Progenitor cell of endocrine pancreas (in vitro differentiated cells): ENCODE results near the gene ANKS1A. TPM values are rescaled to one million over a fixed set of nuclear protein-coding genes. Genes with fewer than 3 reads are reported as not detected.

ENCODE experiments used
- DNase-seq: peaks from one replicate; pipeline ENCODE4 v3.0.0; 2021; ENCODE audit warnings: low spot score; ENCODE audit not compliant: unreplicated experiment
- H3K27ac Mint-ChIP-seq: 2 replicates; pipeline ENCODE4 v1.8.0; 2021; ENCODE audit warnings: mild to moderate bottlenecking, moderate library complexity, mixed read lengths
- H3K27me3 Mint-ChIP-seq: 2 replicates; pipeline ENCODE4 v1.8.0; 2021; ENCODE audit warnings: mixed read lengths
- H3K36me3 Mint-ChIP-seq: 2 replicates; pipeline ENCODE4 v1.8.0; 2022; ENCODE audit warnings: mixed read lengths; ENCODE audit not compliant: insufficient read depth
- H3K4me1 Mint-ChIP-seq: 2 replicates; pipeline ENCODE4 v1.8.0; 2021; ENCODE audit warnings: low read depth, mixed read lengths
- H3K4me3 Mint-ChIP-seq: 2 replicates; pipeline ENCODE4 v1.8.0; 2021; ENCODE audit warnings: low read depth, mild to moderate bottlenecking, moderate library complexity, mixed read lengths
- H3K9me3 Mint-ChIP-seq: 2 replicates; pipeline ENCODE4 v1.8.0; 2021; ENCODE audit warnings: low read depth, mixed read lengths
- CTCF ChIP-seq: fragments of 200-600 bp; sonication (generic); IDR thresholded peaks from one replicate; pipeline ENCODE4 v1.5.0; 2021; ENCODE audit warnings: antibody characterized with exemption, mild to moderate bottlenecking; ENCODE audit not compliant: unreplicated experiment
- total RNA-seq: library from RNA; stranded (reverse); gene quantifications from 2 replicates; pipeline ENCODE4 v1.2.1, GENCODE V29; 2021

ANKS1A gene
- total RNA-seq, 1 donor from 2014 or later = 36.4 TPM

GRCh38 chr6:35076997-35077712 is 188.1 kb downstream of the ANKS1A start:
- no peaks in the 10 kb centered on the region for H3K27me3 Mint-ChIP-seq
- H3K36me3 Mint-ChIP-seq = peaks cover 10% of the 10 kb centered on the region
- no peak overlapping the region for H3K27ac Mint-ChIP-seq
- no peaks in the 10 kb centered on the region for H3K9me3 Mint-ChIP-seq
- H3K4me1 Mint-ChIP-seq = no peaks in the 10 kb centered on the region
- H3K4me3 Mint-ChIP-seq = no peak overlapping the region
- no peak for TF ChIP-seq CTCF
- no peak for DNase-seq

GRCh38 chr6:35077713-35078105 is 188.7 kb downstream of the ANKS1A start:
- Mint-ChIP-seq H3K27ac (no peak overlapping the region), H3K27me3 (no peaks in the 10 kb centered on the region), H3K36me3 (peaks cover 10% of the 10 kb centered on the region), H3K4me3 (no peak overlapping the region), H3K4me1 (no peaks in the 10 kb centered on the region), H3K9me3 (no peaks in the 10 kb centered on the region)
- no peak for DNase-seq
- no peak for TF ChIP-seq CTCF

- Mint-ChIP-seq H3K27ac (no peak overlapping the region), H3K27me3 (no peaks in the 10 kb centered on the region), H3K4me1 (no peaks in the 10 kb centered on the region), H3K4me3 (no peak overlapping the region), H3K36me3 (peaks cover 10% of the 10 kb centered on the region), H3K9me3 (no peaks in the 10 kb centered on the region)
- DNase-seq = no peak
- TF ChIP-seq CTCF = no peak
Measured at GRCh38 chr6:35078226-35078850, 189.3 kb downstream of the ANKS1A start.

- Mint-ChIP-seq H3K36me3 (peaks cover 10% of the 10 kb centered on the region), H3K9me3 (no peaks in the 10 kb centered on the region), H3K4me3 (no peak overlapping the region), H3K27ac (no peak overlapping the region), H3K4me1 (no peaks in the 10 kb centered on the region), H3K27me3 (no peaks in the 10 kb centered on the region)
- DNase-seq = no peak
- TF ChIP-seq CTCF = no peak
Measured at GRCh38 chr6:35078896-35079295, 189.8 kb downstream of the ANKS1A start.

- H3K36me3 Mint-ChIP-seq = peaks cover 10% of the 10 kb centered on the region
- H3K4me1 Mint-ChIP-seq = no peaks in the 10 kb centered on the region
- H3K4me3 Mint-ChIP-seq = no peak overlapping the region
- no peak for TF ChIP-seq CTCF
- no peak for DNase-seq
- H3K9me3 Mint-ChIP-seq = no peaks in the 10 kb centered on the region
- no peaks in the 10 kb centered on the region for H3K27me3 Mint-ChIP-seq
- H3K27ac Mint-ChIP-seq = peak overlapping the region; percentile 56
Measured at GRCh38 chr6:35079311-35080000, 190.4 kb downstream of the ANKS1A start.
